GM12872 (cell line): ENCODE data around the gene BTBD7.

Experiments
- TF ChIP-seq, protein P1 (sequence below): IDR thresholded peaks from 3 replicates; pipeline ENCODE4 v1.5.1; 2011; ENCODE audit warnings: low read depth, mild to moderate bottlenecking, low read length, moderate library complexity; ENCODE audit not compliant: insufficient read depth

Gene BTBD7

DNA sequence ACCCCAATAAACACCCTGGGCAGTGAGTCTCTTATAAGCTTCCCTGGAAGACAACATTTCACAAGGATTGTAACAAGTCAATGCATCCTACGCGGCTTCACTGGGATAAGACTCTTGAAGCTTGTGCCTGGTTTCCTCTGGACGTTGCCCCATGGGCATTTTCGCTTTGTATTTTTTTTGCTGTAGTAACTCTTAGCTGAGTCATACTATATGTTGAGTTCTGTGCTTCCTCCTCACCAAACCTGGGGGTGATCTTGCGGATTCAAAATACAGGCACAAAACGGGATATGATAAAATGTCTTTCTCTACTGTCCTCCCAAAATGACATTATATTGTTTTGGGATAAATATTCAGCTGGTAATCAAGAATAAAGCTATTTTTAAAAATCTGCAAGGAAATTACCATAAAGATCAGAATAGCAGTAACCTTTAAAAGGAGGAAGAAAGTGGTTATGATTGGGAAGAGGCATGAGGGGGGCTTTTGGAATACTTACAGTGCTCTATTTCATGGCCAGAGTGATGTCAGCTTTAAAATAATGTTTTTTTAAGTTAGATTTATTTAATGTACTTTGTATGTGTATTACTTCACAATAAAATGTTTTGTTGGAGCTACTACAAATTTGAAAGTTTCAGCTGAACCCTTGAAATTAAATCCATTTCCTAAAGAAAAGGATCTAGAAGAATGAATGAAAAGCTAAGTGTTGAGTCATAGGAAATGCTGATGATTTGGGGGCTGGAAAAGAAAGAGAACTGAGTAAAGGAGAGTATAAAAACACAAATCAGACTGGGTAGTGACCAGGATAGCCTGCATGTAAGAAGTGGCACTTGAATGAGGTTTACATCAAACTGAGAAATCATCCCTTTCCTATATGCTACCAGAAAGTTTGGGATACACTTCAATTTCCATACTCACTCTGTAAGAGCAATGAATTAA lies 14.7 kb downstream of the BTBD7 start:
- TF ChIP-seq, protein P1, sequence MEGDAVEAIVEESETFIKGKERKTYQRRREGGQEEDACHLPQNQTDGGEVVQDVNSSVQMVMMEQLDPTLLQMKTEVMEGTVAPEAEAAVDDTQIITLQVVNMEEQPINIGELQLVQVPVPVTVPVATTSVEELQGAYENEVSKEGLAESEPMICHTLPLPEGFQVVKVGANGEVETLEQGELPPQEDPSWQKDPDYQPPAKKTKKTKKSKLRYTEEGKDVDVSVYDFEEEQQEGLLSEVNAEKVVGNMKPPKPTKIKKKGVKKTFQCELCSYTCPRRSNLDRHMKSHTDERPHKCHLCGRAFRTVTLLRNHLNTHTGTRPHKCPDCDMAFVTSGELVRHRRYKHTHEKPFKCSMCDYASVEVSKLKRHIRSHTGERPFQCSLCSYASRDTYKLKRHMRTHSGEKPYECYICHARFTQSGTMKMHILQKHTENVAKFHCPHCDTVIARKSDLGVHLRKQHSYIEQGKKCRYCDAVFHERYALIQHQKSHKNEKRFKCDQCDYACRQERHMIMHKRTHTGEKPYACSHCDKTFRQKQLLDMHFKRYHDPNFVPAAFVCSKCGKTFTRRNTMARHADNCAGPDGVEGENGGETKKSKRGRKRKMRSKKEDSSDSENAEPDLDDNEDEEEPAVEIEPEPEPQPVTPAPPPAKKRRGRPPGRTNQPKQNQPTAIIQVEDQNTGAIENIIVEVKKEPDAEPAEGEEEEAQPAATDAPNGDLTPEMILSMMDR: no peak

DNA sequence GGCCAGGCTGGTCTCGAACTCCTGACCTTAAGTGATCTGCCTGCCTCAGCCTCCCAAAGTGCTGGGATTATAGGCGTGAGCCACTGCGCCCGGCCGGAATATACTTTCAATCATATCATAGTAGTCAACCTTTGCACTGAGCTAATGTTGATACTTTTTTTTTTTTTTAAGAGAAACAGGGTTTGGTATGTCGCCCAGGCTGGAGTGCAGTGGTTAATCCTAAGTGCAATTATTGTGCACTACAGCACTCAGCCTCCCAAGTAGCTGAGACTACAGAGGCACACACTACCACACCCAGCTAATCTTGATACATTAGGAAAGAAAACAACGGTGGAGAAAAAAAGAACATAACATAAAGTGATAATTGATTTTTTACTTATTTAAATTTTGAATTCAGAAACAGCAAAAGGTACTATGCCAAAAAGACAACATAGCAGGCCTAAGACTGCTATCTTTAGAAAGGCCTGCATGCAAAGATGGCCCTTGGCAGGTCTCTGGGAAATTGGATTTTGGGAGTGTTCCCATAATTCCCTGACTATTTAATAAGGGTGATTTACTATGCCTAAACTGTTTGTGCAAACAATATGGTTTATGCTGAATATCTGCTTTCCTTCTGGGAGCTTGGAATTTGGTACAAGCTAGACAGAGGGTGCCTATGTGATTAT lies 15.5 kb downstream of the BTBD7 start:
- TF ChIP-seq, protein P1: no peak

GRCh38 chr14:93316716-93317115 lies 16.1 kb downstream of the BTBD7 start:
- TF ChIP-seq, protein P1: no peak

DNA sequence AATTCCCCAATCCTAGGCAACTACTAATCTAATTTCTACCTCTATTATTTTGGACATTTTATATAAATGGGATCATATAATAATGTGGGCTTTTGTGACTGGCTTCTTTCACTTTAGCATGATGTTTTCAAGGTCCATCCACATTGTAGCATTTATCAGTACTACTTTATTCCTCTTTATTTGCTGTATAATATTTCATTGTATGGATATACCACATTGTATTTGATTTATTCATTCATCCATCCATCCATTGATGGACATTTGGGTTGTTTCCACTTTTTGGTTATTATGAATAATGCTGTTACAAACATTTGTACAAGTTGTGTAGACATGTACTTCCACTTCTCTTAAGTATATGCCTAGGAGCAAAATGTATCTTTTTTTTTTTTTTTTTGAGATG lies 17.3 kb downstream of the BTBD7 start:
- TF ChIP-seq, protein P1: no peak

GRCh38 chr14:93311082-93311481 lies 21.8 kb downstream of the BTBD7 start:
- TF ChIP-seq, protein P1: no peak

DNA sequence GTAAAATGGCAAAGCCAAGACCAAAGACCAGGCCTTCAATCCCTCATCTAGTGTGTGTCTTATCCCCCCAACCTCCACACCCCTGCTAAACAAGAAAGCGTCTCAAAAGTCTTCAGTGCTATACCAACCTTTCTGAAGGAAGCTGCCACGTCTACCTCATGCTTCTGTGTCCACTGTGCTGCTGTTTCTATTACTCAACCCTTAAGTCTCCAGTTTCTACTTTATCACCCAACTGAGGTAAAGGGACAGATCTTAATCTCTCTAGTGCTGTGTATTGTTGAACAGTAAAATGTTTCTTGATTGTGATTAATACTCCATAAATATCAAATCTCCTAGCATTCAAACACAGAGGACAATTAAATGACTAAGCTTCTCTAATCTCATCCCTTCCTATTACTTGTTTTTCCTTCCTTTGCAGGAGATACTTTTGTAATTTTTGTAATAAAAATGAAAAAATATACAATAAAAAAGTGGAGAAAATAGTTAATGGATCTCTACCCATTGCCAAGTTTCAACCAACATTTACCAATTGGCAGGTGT lies 23.3 kb downstream of the BTBD7 start:
- TF ChIP-seq, protein P1: no peak

GRCh38 chr14:93308686-93309345 lies 24.0 kb downstream of the BTBD7 start:
- TF ChIP-seq, protein P1: no peak
